IMR-90 (cell line): ENCODE results near the gene CPEB3. TPM values are rescaled to one million over a fixed set of nuclear protein-coding genes. Genes with fewer than 3 reads are reported as not detected.

ENCODE experiments used
- ATAC-seq: fragments of 200-7000 bp; cut with Tn5 transposase; 2 replicates; pipeline ENCODE4 v1.9.1; 2020; ENCODE audit warnings: low read depth, mild to moderate bottlenecking, moderate library complexity
- BruUV-seq: library from RNA; stranded (reverse); fragments of 400-500 nt; replicated peaks from 2 replicates; lab custom pipeline; 2021; lab: Mats Ljungman, UMichigan
- CTCF ChIA-PET: fragments of 300-600 bp; formaldehyde crosslinking; extraction: SDS; loops from one replicate; lab custom pipeline; 2021; ENCODE audit warnings: antibody characterized with exemption; lab: Yijun Ruan, JAX
- POLR2A ChIA-PET: fragments of 300-600 bp; sonication (Branson Sonifier 250); formaldehyde crosslinking; loops from one replicate; lab custom pipeline; 2022; ENCODE audit warnings: antibody characterized with exemption; ENCODE audit not compliant: unreplicated experiment; lab: Charles Lee
- DNase-seq: peaks from one replicate; pipeline ENCODE4 v3.0.0; 2013
- H2AFZ ChIP-seq: replicated peaks from 2 replicates; pipeline ENCODE3; 2013; ENCODE audit warnings: low read length, mild to moderate bottlenecking; ENCODE audit not compliant: poor library complexity
- H2AK5ac ChIP-seq: 2 replicates; pipeline ENCODE4 v1.6.1; 2013; ENCODE audit warnings: low read depth, low read length, inconsistent platforms
- H2AK9ac ChIP-seq: replicated peaks from 2 replicates; pipeline ENCODE3; 2013; ENCODE audit warnings: mild to moderate bottlenecking, low read depth, low read length, moderate library complexity; ENCODE audit not compliant: poor library complexity
- H2BK120ac ChIP-seq: 2 replicates; pipeline ENCODE4 v1.6.1; 2013; ENCODE audit warnings: low read depth, low read length, inconsistent platforms
- H2BK15ac ChIP-seq: 3 replicates; pipeline ENCODE4 v1.6.1; 2013; ENCODE audit warnings: low read depth, low read length, inconsistent platforms
- H2BK20ac ChIP-seq: 2 replicates; pipeline ENCODE4 v1.6.1; 2013; ENCODE audit warnings: low read depth, mild to moderate bottlenecking, inconsistent platforms, low read length, moderate library complexity
- H2BK5ac ChIP-seq: 2 replicates; pipeline ENCODE4 v1.6.1; 2013; ENCODE audit warnings: mild to moderate bottlenecking, low read depth, low read length, inconsistent platforms; ENCODE audit not compliant: poor library complexity, severe bottlenecking
- H3K14ac ChIP-seq: replicated peaks from 2 replicates; pipeline ENCODE4 v1.6.1; 2013; ENCODE audit warnings: low read depth, low read length, inconsistent platforms
- H3K18ac ChIP-seq: 2 replicates; pipeline ENCODE4 v1.6.1; 2013; ENCODE audit warnings: low read depth, low read length, control low read depth
- H3K23ac ChIP-seq: 2 replicates; pipeline ENCODE4 v1.6.1; 2013; ENCODE audit warnings: low read depth, low read length, inconsistent platforms
- H3K27ac ChIP-seq: 2 replicates; pipeline ENCODE4 v1.5.1; 2013; ENCODE audit warnings: mild to moderate bottlenecking, control low read depth, low read length; ENCODE audit not compliant: insufficient read depth
- H3K27me3 ChIP-seq: 2 replicates; pipeline ENCODE4 v1.6.1; 2013; ENCODE audit warnings: low read length; ENCODE audit not compliant: control insufficient read depth, insufficient read depth
- H3K36me3 ChIP-seq: 2 replicates; pipeline ENCODE4 v1.6.1; 2013; ENCODE audit warnings: low read length, mixed read lengths; ENCODE audit not compliant: control insufficient read depth, insufficient read depth
- H3K4ac ChIP-seq: 2 replicates; pipeline ENCODE4 v1.6.1; 2013; ENCODE audit warnings: low read depth, low read length, inconsistent platforms
- H3K4me1 ChIP-seq: 2 replicates; pipeline ENCODE4 v1.6.1; 2013; ENCODE audit warnings: low read length, mixed read lengths; ENCODE audit not compliant: control insufficient read depth, insufficient read depth
- H3K4me2 ChIP-seq: 2 replicates; pipeline ENCODE4 v1.6.1; 2013; ENCODE audit warnings: low read depth, mild to moderate bottlenecking, control low read depth, low read length, moderate library complexity
- H3K4me3 ChIP-seq: 2 replicates; pipeline ENCODE4 v1.5.1; 2013; ENCODE audit warnings: low read depth, mild to moderate bottlenecking, control low read depth, low read length, moderate library complexity; ENCODE audit not compliant: insufficient read depth
- H3K56ac ChIP-seq: 2 replicates; pipeline ENCODE4 v1.6.1; 2013; ENCODE audit warnings: low read length, inconsistent platforms; ENCODE audit not compliant: insufficient read depth; ENCODE audit errors: extremely low read depth
- H3K79me1 ChIP-seq, 2 experiments: 2 replicates each; pipeline ENCODE4 v1.6.1; 2013; ENCODE audit warnings: low read length in 2 of 2, inconsistent platforms in 1 of 2, low read depth in 1 of 2
- H3K9ac ChIP-seq: 2 replicates; pipeline ENCODE4 v1.6.1; 2013; ENCODE audit warnings: low read depth, low read length, control low read depth
- H3K9me1 ChIP-seq: 2 replicates; pipeline ENCODE4 v1.6.1; 2013; ENCODE audit warnings: low read length, inconsistent platforms; ENCODE audit not compliant: insufficient read depth
- H3K9me3 ChIP-seq: 2 replicates; pipeline ENCODE4 v1.6.1; 2013; ENCODE audit warnings: low read length; ENCODE audit not compliant: control insufficient read depth, insufficient read depth
- H4K20me1 ChIP-seq: 2 replicates; pipeline ENCODE4 v1.6.1; 2013; ENCODE audit warnings: low read length, inconsistent platforms; ENCODE audit not compliant: insufficient read depth
- H4K5ac ChIP-seq: 2 replicates; pipeline ENCODE4 v1.6.1; 2013; ENCODE audit warnings: mild to moderate bottlenecking, low read depth, low read length, control low read depth
- H4K8ac ChIP-seq, 2 experiments: 2 replicates each; pipeline ENCODE4 v1.6.1; 2013; ENCODE audit warnings: low read depth in 2 of 2, low read length in 2 of 2, control low read depth in 1 of 2, inconsistent platforms in 1 of 2
- H4K91ac ChIP-seq: 2 replicates; pipeline ENCODE4 v1.6.1; 2013; ENCODE audit warnings: low read depth, low read length, inconsistent platforms; ENCODE audit not compliant: insufficient read depth
- MXI1 ChIP-seq: IDR thresholded peaks from 2 replicates; pipeline ENCODE4 v1.6.1; 2012; ENCODE audit warnings: low read depth, mild to moderate bottlenecking, low read length, moderate library complexity, borderline replicate concordance
- WGBS, 2 experiments: methylation state at CpG; one replicate each; pipeline versions ENCODE4 v1.1.5 to v1.1.7; 2013; ENCODE audit warnings: missing lambda C conversion rate in 2 of 2; ENCODE audit not compliant: insufficient read length in 1 of 2; ENCODE audit errors: extremely low coverage in 2 of 2; 5-methylcytosine and 5-hydroxymethylcytosine counted together
- dilution Hi-C: fragments of 300-500 bp; cut with HindIII; formaldehyde crosslinking; loops from one replicate; pipeline ENCODE4 v1.14.3; 2018; ENCODE audit warnings: low sequenced_read_pairs; ENCODE audit not compliant: unreplicated experiment
- in situ Hi-C: fragments of 300-500 bp; cut with MboI; formaldehyde crosslinking; loops from 3 replicates; pipeline ENCODE4 v1.14.3; 2019; ENCODE audit warnings: low sequenced_read_pairs, inconsistent platforms, mixed read lengths
- intact Hi-C: fragments of 100-400 bp; cut with micrococcal nuclease; formaldehyde crosslinking; loops from 2 replicates; pipeline ENCODE4 v1.10.0; 2022
- polyA plus RNA-seq, 3 experiments: library from polyadenylated mRNA; depleted of rRNA; stranded (reverse); fragments of >200 nt; gene quantifications; 2 replicates each; pipeline ENCODE4 v1.2.3, GENCODE V29; 2012; ENCODE audit warnings: low replicate concordance in 1 of 3
- total RNA-seq: library from RNA; depleted of rRNA; stranded (reverse); fragments of >200 nt; gene quantifications from 2 replicates; pipeline ENCODE4 v1.2.3, GENCODE V29; 2012

The CPEB3 gene
- total and polyA plus RNA-seq, 2 of the 4 experiments (the other 2 are of a cell fraction), result 0.18 to 0.36 TPM

DNA sequence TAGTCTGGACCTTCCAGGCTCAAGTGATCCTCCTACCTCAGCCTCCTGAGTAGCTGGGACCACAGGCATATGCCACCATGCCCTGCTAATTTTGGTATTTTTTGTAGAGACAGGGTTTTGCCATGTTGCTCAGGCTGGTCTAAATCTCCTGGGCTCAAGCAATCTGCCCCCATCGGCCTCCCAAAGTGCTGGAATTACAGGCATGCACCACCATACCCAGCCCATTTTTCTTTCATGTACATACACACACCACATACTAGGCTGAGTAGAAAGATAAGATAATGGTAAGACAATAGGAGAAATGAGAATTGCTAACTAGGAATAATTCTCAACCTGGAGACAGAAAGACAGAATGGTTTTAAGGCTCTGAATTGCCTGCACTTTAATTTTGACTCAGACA lies 83.8 kb downstream of the CPEB3 start:
- Histone ChIP-seq H3K4me3 (no peak overlapping the region), H4K91ac (no peak overlapping the region), H3K27me3 (no peaks in the 10 kb centered on the region), H3K14ac (no peak overlapping the region), H2BK5ac (no peak overlapping the region), H3K9me1 (no peaks in the 10 kb centered on the region), H4K5ac (no peak overlapping the region), H2AFZ (no peak overlapping the region), H2BK120ac (no peak overlapping the region), H3K4ac (no peak overlapping the region), H3K9ac (no peak overlapping the region), H4K20me1 (no peaks in the 10 kb centered on the region), H3K9me3 (no peaks in the 10 kb centered on the region), H3K23ac (no peak overlapping the region), H2AK9ac (no peak overlapping the region), H2AK5ac (no peak overlapping the region), H3K36me3 (no peaks in the 10 kb centered on the region), H4K8ac (no peak overlapping the region), H3K4me2 (no peak overlapping the region), H3K27ac (no peak overlapping the region), H3K56ac (no peak overlapping the region), H3K18ac (no peak overlapping the region), H2BK20ac (no peak overlapping the region), H2BK15ac (no peak overlapping the region), H3K79me1 (no peaks in the 10 kb centered on the region; a peak in 1 of 4 replicates), H3K4me1 (no peaks in the 10 kb centered on the region)
- POLR2A ChIA-PET, result no interaction called here
- no TSS peak for BruUV-seq
- intact Hi-C loops, result no loop called here
- no peak for TF ChIP-seq MXI1
- dilution Hi-C loops, result no loop called here
- CTCF ChIA-PET, result no interaction called here
- no peak for DNase-seq
- WGBS, 2 experiments, result no CpG with 5 or more reads among the region's 1 CpG
- in situ Hi-C loops, result no loop called here
- no peak for ATAC-seq
